ENCODE data around the gene PDGFA.

The PDGFA gene

GRCh38 chr7:538764-539685 lies 19.4 kb upstream of the PDGFA start:
- no peak for DNase-seq (ENCODE audit: low read depth)
- no peak overlapping the region for H3K4me3 ChIP-seq (ENCODE audit: low read depth, low read length)

GRCh38 chr7:537911-538634 lies 18.4 kb upstream of the PDGFA start:
- DNase-seq (ENCODE audit: low read depth): no peak
- no peak overlapping the region for H3K4me3 ChIP-seq (ENCODE audit: low read depth, low read length)

- no peak for DNase-seq (ENCODE audit: low read depth)
- H3K4me3 ChIP-seq (ENCODE audit: low read depth, low read length): no peak overlapping the region
Observed at GRCh38 chr7:536231-536630, 16.6 kb upstream of the PDGFA start.

- no peak overlapping the region for H3K4me3 ChIP-seq (ENCODE audit: low read depth, low read length)
- no peak for DNase-seq (ENCODE audit: low read depth)
Observed at GRCh38 chr7:534959-535358, 15.3 kb upstream of the PDGFA start.

- no peak overlapping the region for H3K4me3 ChIP-seq (ENCODE audit: low read depth, low read length)
- DNase-seq (ENCODE audit: low read depth): no peak
Observed at GRCh38 chr7:534075-534474, 14.4 kb upstream of the PDGFA start.

- no peak overlapping the region for H3K4me3 ChIP-seq (ENCODE audit: low read depth, low read length)
- no peak for DNase-seq (ENCODE audit: low read depth)
Observed at GRCh38 chr7:533266-533665, 13.6 kb upstream of the PDGFA start.

- no peak for DNase-seq (ENCODE audit: low read depth)
- H3K4me3 ChIP-seq (ENCODE audit: low read depth, low read length): no peak overlapping the region
Observed at GRCh38 chr7:532379-533143, 12.9 kb upstream of the PDGFA start.

GRCh38 chr7:531777-532176 lies 12.1 kb upstream of the PDGFA start:
- no peak overlapping the region for H3K4me3 ChIP-seq (ENCODE audit: low read depth, low read length)
- no peak for DNase-seq (ENCODE audit: low read depth)

GRCh38 chr7:528451-528850 lies 8.8 kb upstream of the PDGFA start:
- H3K4me3 ChIP-seq (ENCODE audit: low read depth, low read length): no peak overlapping the region
- no peak for DNase-seq (ENCODE audit: low read depth)

GRCh38 chr7:527723-528122 lies 8.1 kb upstream of the PDGFA start:
- no peak for DNase-seq (ENCODE audit: low read depth)
- H3K4me3 ChIP-seq (ENCODE audit: low read depth, low read length): no peak overlapping the region

- no peak overlapping the region for H3K4me3 ChIP-seq (ENCODE audit: low read depth, low read length)
- no peak for DNase-seq (ENCODE audit: low read depth)
Observed at GRCh38 chr7:526460-527034, 6.9 kb upstream of the PDGFA start.

- DNase-seq (ENCODE audit: low read depth): no peak
- H3K4me3 ChIP-seq (ENCODE audit: low read depth, low read length): no peak overlapping the region
Observed at GRCh38 chr7:525740-526139, 6.1 kb upstream of the PDGFA start.

GRCh38 chr7:524800-525199 lies 5.2 kb upstream of the PDGFA start:
- H3K4me3 ChIP-seq (ENCODE audit: low read depth, low read length): no peak overlapping the region
- DNase-seq (ENCODE audit: low read depth): no peak

- H3K4me3 ChIP-seq (ENCODE audit: low read depth, low read length): no peak overlapping the region
- DNase-seq (ENCODE audit: low read depth): no peak
Observed at GRCh38 chr7:523347-524336, 4.0 kb upstream of the PDGFA start.

- H3K4me3 ChIP-seq (ENCODE audit: low read depth, low read length): no peak overlapping the region
- no peak for DNase-seq (ENCODE audit: low read depth)
Observed at GRCh38 chr7:522951-523314, 3.3 kb upstream of the PDGFA start.

GRCh38 chr7:522071-522950 lies 2.7 kb upstream of the PDGFA start:
- H3K4me3 ChIP-seq (ENCODE audit: low read depth, low read length): peak overlapping the region; percentile 32
- no peak for DNase-seq (ENCODE audit: low read depth)

GRCh38 chr7:521221-522070 lies 1.8 kb upstream of the PDGFA start:
- peak overlapping the region; percentile 32 for H3K4me3 ChIP-seq (ENCODE audit: low read depth, low read length)
- DNase-seq (ENCODE audit: low read depth): no peak
